ENCODE results near the gene IFT27.

The IFT27 gene

GRCh38 chr22:36714110-36714509 lies 61.8 kb downstream of the IFT27 start:
- DNase-seq: no peak

- DNase-seq: no peak
These were observed 62.5 kb downstream of the IFT27 start for GRCh38 chr22:36713436-36713835.
